Measurements from ENCODE around the gene CIZ1. TPM values are rescaled to one million over a fixed set of nuclear protein-coding genes. Genes with fewer than 3 reads are reported as not detected.

Gene CIZ1
- total and polyA plus RNA-seq, 10 of the 15 experiments (the other 5 are each of a cell fraction or from before 2014, with no cell fraction given): 1.8 to 91.6 (median 35.4) TPM

DNA sequence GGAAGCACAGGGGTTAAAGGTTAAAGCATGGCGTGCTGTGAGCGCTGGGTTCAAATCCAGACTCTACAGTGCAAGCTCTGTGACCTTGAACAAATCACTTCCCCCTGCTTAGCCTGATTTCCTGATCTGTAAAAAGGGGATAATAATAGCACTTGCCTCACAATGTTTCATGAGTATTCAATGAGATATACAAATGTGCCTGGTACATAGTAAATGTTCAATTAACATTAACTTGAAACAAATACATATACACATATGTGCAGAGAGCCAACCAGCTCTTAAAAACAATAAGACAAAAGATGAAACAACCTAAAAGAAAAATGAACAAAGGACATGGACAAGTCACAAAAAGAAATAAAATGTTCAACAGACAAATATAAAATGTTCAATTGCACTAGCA is 4.0 kb downstream of the CIZ1 start:
- no peaks in the 10 kb centered on the region; a peak in 2 of 4 replicates for H3K36me3 ChIP-seq (ENCODE audit: control insufficient read depth in 2 of 2, insufficient read depth in 2 of 2, low read length in 1 of 2)
- in situ Hi-C loops (cut with MboI) (no loop called here), intact Hi-C loops (cut with micrococcal nuclease; ENCODE audit: unreplicated experiment) (no loop called here)
- no peak for FAIRE-seq
- no peak overlapping the region for H3K4me2 ChIP-seq (ENCODE audit: control insufficient read depth, insufficient read depth)
- 97% methylated on average over 2 of the region's 2 CpGs for WGBS (ENCODE audit: insufficient coverage, insufficient replicate concordance, low lambda C conversion rate, missing lambda C conversion rate)
- no peaks in the 10 kb centered on the region for H3K27me3 ChIP-seq (replicated peaks in 1 of 2; ENCODE audit: control insufficient read depth in 2 of 2, insufficient read depth in 2 of 2, low read length in 1 of 2)
- ChIA-PET RAD21 (ENCODE audit: unreplicated experiment) (interaction anchor here (0.7 kb wide), 1 partner anchor 21 kb away, joined by 3 read pairs; no protein-coding TSS in a partner anchor), SMC1A (ENCODE audit: uncharacterized antibody, unreplicated experiment) (interaction anchor here (0.6 to 1.1 kb wide), 2 partner anchors 19 to 54 kb away, joined by 3 to 5 read pairs; no protein-coding TSS in a partner anchor), POLR2A (no interaction called here), CTCF (interaction anchor here (0.7 to 1.4 kb wide), 5 partner anchors 10 to 108 kb away, joined by 3 to 5 read pairs (median 4); no protein-coding TSS in a partner anchor)
- no peak overlapping the region for H3K9ac ChIP-seq (ENCODE audit: control insufficient read depth, insufficient read depth, low read length)
- H3K4me1 ChIP-seq (ENCODE audit: control insufficient read depth, insufficient read depth, low read length): peaks cover 8% of the 10 kb centered on the region
- TF ChIP-seq ATF7 (IDR thresholded peaks at IDR 0.05; ENCODE audit: low read depth): no peak
- no peak for TF ChIP-seq RELA (IDR thresholded peaks at IDR 0.05; ENCODE audit: borderline replicate concordance, partially characterized antibody)
- TF ChIP-seq, protein P1, sequence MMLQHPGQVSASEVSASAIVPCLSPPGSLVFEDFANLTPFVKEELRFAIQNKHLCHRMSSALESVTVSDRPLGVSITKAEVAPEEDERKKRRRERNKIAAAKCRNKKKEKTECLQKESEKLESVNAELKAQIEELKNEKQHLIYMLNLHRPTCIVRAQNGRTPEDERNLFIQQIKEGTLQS (IDR thresholded peaks at IDR 0.05; ENCODE audit: borderline replicate concordance, extremely low read depth, low read depth, low read length): no peak
- TF ChIP-seq SMAD1 (IDR thresholded peaks at IDR 0.05; ENCODE audit: low read depth, partially characterized antibody): no peak
- no peak for TF ChIP-seq ZZZ3 (IDR thresholded peaks at IDR 0.05; ENCODE audit: control insufficient read depth, insufficient read length, low read depth)
- TF ChIP-seq IRF4 (IDR thresholded peaks at IDR 0.05; ENCODE audit: low read depth, low read length): no peak
- TF ChIP-seq, protein P2, sequence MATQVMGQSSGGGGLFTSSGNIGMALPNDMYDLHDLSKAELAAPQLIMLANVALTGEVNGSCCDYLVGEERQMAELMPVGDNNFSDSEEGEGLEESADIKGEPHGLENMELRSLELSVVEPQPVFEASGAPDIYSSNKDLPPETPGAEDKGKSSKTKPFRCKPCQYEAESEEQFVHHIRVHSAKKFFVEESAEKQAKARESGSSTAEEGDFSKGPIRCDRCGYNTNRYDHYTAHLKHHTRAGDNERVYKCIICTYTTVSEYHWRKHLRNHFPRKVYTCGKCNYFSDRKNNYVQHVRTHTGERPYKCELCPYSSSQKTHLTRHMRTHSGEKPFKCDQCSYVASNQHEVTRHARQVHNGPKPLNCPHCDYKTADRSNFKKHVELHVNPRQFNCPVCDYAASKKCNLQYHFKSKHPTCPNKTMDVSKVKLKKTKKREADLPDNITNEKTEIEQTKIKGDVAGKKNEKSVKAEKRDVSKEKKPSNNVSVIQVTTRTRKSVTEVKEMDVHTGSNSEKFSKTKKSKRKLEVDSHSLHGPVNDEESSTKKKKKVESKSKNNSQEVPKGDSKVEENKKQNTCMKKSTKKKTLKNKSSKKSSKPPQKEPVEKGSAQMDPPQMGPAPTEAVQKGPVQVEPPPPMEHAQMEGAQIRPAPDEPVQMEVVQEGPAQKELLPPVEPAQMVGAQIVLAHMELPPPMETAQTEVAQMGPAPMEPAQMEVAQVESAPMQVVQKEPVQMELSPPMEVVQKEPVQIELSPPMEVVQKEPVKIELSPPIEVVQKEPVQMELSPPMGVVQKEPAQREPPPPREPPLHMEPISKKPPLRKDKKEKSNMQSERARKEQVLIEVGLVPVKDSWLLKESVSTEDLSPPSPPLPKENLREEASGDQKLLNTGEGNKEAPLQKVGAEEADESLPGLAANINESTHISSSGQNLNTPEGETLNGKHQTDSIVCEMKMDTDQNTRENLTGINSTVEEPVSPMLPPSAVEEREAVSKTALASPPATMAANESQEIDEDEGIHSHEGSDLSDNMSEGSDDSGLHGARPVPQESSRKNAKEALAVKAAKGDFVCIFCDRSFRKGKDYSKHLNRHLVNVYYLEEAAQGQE (IDR thresholded peaks at IDR 0.05; ENCODE audit: low read depth, low read length): no peak
- no peak for TF ChIP-seq BCL11A (IDR thresholded peaks at IDR 0.05; ENCODE audit: low read depth, low read length)
- no peak overlapping the region for H2AFZ ChIP-seq (ENCODE audit: control insufficient read depth, low read depth, low read length)
- H3K4me3 ChIP-seq: no peak overlapping the region
- no peak for DNase-seq (ENCODE audit: low read depth, low spot score)
- H4K20me1 ChIP-seq (ENCODE audit: control insufficient read depth, insufficient read depth): no peaks in the 10 kb centered on the region
- H3K9me3 ChIP-seq (replicated peaks; ENCODE audit: control insufficient read depth, insufficient read depth, low read length): no peaks in the 10 kb centered on the region
- no peak overlapping the region for H3K27ac ChIP-seq (ENCODE audit: control insufficient read depth, insufficient read depth)
- no TSS peak for BruUV-seq (replicated peaks)
- no peak for ATAC-seq
- peaks cover 3% of the 10 kb centered on the region; the same call in 1 of the 2 replicates for H3K79me2 ChIP-seq (ENCODE audit: control insufficient read depth, insufficient read depth, low read length)
